ENCODE data around the gene CYP3A5.

The CYP3A5 gene

DNA sequence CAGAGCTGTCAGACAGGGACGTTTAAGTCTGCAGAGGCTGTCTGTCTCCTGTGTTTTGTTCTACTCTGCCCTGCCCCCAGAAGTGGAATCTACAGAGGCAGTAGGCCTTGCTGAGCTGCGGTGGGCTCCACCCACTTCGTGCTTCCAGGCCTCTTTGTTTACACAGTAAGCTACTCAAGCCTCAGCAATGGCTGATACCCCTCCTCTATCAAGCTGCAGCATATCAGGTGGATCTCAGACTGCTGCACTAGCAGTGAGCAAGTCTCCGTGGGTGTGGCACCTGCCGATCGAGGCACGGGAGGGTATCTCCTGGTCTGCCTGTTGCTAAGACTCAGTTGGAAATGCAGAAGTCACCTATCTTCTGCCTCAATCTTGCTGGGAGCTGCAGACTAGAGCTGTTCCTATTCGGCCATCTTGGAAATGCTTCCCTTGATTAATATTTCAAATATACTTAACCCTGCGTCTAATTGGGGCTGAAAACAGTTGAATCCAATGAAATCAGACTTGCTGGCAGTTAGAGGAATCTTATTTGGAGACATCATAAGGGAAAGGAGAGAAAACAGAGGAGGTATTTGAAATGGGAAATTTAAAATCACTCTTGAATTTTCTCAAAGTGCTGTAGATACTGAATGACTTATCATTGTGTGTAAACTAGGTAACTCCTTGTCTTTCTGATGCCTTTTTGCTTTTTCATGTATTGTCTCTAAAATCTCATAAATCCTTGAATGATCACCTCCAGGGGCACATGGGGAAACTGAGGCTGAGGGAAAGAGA is 13.8 kb upstream of the CYP3A5 start:
- no peak for TF ChIP-seq CREB1 (IDR thresholded peaks at IDR 0.05; ENCODE audit: low read depth)

DNA sequence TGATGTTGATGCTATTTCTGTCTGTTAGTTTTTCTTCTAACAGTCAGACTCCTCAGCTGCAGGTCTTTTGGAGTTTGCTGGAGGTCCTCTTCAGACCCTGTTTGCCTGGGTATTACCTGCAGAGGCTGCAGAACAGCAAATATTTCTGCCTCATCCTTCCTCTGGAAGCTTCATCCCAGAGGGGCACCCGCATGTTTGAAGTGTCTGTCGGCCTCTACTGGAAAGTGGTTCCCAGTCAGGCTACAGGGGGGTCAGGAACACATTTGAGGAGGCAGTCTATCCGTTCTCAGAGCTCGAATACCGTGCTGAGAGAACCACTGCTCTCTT is 13.3 kb upstream of the CYP3A5 start:
- TF ChIP-seq EGR1 (IDR thresholded peaks at IDR 0.05): no peak
- no peak for TF ChIP-seq TEAD4 (IDR thresholded peaks at IDR 0.05)
- TF ChIP-seq CREB1 (IDR thresholded peaks at IDR 0.05; ENCODE audit: low read depth): no peak
- TF ChIP-seq, protein P1, sequence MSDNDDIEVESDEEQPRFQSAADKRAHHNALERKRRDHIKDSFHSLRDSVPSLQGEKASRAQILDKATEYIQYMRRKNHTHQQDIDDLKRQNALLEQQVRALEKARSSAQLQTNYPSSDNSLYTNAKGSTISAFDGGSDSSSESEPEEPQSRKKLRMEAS (IDR thresholded peaks at IDR 0.05): no peak
- no peak for TF ChIP-seq NFIC (IDR thresholded peaks at IDR 0.05)
- no peak for TF ChIP-seq EP300 (IDR thresholded peaks at IDR 0.05; ENCODE audit: borderline replicate concordance)
- no peak for TF ChIP-seq ZBTB7A (IDR thresholded peaks at IDR 0.05; ENCODE audit: low read depth)
- TF ChIP-seq, protein P2, sequence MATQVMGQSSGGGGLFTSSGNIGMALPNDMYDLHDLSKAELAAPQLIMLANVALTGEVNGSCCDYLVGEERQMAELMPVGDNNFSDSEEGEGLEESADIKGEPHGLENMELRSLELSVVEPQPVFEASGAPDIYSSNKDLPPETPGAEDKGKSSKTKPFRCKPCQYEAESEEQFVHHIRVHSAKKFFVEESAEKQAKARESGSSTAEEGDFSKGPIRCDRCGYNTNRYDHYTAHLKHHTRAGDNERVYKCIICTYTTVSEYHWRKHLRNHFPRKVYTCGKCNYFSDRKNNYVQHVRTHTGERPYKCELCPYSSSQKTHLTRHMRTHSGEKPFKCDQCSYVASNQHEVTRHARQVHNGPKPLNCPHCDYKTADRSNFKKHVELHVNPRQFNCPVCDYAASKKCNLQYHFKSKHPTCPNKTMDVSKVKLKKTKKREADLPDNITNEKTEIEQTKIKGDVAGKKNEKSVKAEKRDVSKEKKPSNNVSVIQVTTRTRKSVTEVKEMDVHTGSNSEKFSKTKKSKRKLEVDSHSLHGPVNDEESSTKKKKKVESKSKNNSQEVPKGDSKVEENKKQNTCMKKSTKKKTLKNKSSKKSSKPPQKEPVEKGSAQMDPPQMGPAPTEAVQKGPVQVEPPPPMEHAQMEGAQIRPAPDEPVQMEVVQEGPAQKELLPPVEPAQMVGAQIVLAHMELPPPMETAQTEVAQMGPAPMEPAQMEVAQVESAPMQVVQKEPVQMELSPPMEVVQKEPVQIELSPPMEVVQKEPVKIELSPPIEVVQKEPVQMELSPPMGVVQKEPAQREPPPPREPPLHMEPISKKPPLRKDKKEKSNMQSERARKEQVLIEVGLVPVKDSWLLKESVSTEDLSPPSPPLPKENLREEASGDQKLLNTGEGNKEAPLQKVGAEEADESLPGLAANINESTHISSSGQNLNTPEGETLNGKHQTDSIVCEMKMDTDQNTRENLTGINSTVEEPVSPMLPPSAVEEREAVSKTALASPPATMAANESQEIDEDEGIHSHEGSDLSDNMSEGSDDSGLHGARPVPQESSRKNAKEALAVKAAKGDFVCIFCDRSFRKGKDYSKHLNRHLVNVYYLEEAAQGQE (IDR thresholded peaks at IDR 0.05; ENCODE audit: low read depth): no peak
- no peak for TF ChIP-seq RAD21 (IDR thresholded peaks at IDR 0.05; ENCODE audit: low read depth)
- TF ChIP-seq, protein P3, sequence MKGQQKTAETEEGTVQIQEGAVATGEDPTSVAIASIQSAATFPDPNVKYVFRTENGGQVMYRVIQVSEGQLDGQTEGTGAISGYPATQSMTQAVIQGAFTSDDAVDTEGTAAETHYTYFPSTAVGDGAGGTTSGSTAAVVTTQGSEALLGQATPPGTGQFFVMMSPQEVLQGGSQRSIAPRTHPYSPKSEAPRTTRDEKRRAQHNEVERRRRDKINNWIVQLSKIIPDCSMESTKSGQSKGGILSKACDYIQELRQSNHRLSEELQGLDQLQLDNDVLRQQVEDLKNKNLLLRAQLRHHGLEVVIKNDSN (IDR thresholded peaks at IDR 0.05): no peak
- no peak for TF ChIP-seq YY1 (IDR thresholded peaks at IDR 0.05; ENCODE audit: low read depth)
- no peak for TF ChIP-seq TAF1 (IDR thresholded peaks at IDR 0.05; ENCODE audit: low read depth)
- TF ChIP-seq CEBPB (IDR thresholded peaks at IDR 0.05): no peak
- no peak for TF ChIP-seq TCF12 (IDR thresholded peaks at IDR 0.05; ENCODE audit: low read depth)
- TF ChIP-seq FOXM1 (IDR thresholded peaks at IDR 0.05; ENCODE audit: borderline replicate concordance, low read depth): no peak

DNA sequence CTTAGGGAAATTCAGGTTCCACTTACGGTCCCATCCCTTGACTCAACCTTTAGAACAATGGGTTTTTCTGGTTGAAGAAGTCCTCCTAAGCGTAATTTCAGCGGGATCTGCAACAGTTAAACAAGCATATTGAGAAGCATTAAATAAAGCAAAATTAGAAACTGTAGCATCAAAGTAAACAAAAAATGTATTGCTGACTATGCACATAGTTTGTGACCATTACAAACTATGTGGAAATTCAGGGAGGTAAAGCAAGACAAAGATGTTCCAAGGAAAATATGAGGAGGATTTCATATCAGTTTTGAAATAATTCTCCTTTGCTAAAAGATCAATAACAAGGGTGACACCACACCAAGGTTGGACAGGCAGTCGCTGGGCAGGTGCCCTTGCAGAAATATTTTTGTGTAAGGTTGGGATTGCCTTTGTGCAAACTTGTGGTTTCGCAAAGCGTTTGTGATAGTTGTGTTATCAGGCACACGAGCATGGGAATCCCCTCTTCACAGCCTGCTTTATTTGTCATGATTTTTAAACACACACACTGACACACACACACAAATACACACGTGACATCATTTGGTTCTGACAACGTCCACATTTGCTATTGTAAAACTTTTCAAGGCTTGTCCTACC is 5.4 kb upstream of the CYP3A5 start:
- TF ChIP-seq, protein P3 (IDR thresholded peaks at IDR 0.05): no peak

DNA sequence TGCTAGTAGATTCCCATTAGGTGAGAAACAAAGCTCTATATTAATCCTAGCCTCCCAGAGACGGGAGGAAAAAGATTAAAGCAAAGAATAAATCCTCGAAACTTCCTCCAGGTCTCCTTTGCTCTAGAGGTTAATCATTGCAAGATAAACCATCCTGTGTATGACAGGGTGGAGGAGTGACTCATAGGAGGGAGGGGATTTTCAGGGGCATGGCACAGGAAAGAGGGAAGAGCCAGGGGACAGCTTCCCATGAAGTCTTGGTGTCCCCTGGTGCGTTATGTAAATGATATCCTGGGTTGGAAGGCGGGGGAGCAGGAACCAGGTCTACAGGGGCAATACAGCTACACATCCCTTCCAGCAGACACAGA is 780 bp downstream of the CYP3A5 start:
- TF ChIP-seq, protein P1 (IDR thresholded peaks at IDR 0.05): no peak
- TF ChIP-seq EGR1 (IDR thresholded peaks at IDR 0.05) (no peak), RAD21 (IDR thresholded peaks at IDR 0.05; ENCODE audit: low read depth) (no peak), YY1 (IDR thresholded peaks at IDR 0.05; ENCODE audit: low read depth) (no peak), CEBPB (IDR thresholded peaks at IDR 0.05) (no peak), NFIC (IDR thresholded peaks at IDR 0.05) (no peak), EP300 (IDR thresholded peaks at IDR 0.05; ENCODE audit: borderline replicate concordance) (no peak), CREB1 (IDR thresholded peaks at IDR 0.05; ENCODE audit: low read depth) (no peak), FOXM1 (IDR thresholded peaks at IDR 0.05; ENCODE audit: borderline replicate concordance, low read depth) (no peak), ZBTB7A (IDR thresholded peaks at IDR 0.05; ENCODE audit: low read depth) (no peak), TEAD4 (IDR thresholded peaks at IDR 0.05) (no peak), TCF12 (IDR thresholded peaks at IDR 0.05; ENCODE audit: low read depth) (no peak), TAF1 (IDR thresholded peaks at IDR 0.05; ENCODE audit: low read depth) (no peak)
- TF ChIP-seq, protein P3 (IDR thresholded peaks at IDR 0.05): no peak
- TF ChIP-seq, protein P2 (IDR thresholded peaks at IDR 0.05; ENCODE audit: low read depth): no peak

DNA sequence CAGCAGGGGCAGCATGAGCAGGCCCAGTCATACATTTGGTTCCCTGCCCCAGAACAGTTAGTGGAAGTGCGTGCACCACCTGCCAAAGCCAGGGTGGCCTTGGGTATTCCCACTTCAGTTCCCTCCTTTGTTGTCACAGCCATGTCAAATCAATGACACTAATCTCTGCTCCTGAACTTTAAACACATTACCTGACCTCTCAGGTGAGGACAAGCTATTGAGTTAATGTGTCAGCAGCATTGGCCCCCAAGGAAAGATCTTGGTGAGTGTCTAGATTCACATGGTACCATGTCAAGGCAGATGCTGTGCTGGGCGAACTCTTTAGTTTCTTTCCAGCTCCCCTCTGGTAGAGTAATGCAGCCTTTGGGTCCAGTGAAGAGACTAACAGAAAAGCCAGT is 2.1 kb downstream of the CYP3A5 start:
- no peak for TF ChIP-seq EP300 (IDR thresholded peaks at IDR 0.05; ENCODE audit: borderline replicate concordance)
- TF ChIP-seq EGR1 (IDR thresholded peaks at IDR 0.05): no peak
- no peak for TF ChIP-seq FOXM1 (IDR thresholded peaks at IDR 0.05; ENCODE audit: borderline replicate concordance, low read depth)
- TF ChIP-seq TEAD4 (IDR thresholded peaks at IDR 0.05): no peak
- no peak for TF ChIP-seq TAF1 (IDR thresholded peaks at IDR 0.05; ENCODE audit: low read depth)
- TF ChIP-seq NFIC (IDR thresholded peaks at IDR 0.05): no peak
- TF ChIP-seq YY1 (IDR thresholded peaks at IDR 0.05; ENCODE audit: low read depth): no peak
- TF ChIP-seq CREB1 (IDR thresholded peaks at IDR 0.05; ENCODE audit: low read depth): no peak

Measured in Ishikawa (cell line).